WTC11 (cell line): ENCODE results near the gene FEZF1. TPM values are rescaled to one million over a fixed set of nuclear protein-coding genes. Genes with fewer than 3 reads are reported as not detected.

ENCODE experiments used
- ATAC-seq: fragments of 200-7000 bp; cut with Tn5 transposase; 2 replicates; pipeline ENCODE4 v1.10.0; 2021; ENCODE audit warnings: mild to moderate bottlenecking, moderate library complexity
- CTCF ChIA-PET: fragments of 300-600 bp; sonication (Branson Sonifier 250); formaldehyde crosslinking; loops from one replicate; lab custom pipeline; 2021; ENCODE audit warnings: antibody characterized with exemption; lab: Charles Lee
- POLR2A ChIA-PET: fragments of 350-600 bp; sonication (Branson Sonifier 250); formaldehyde crosslinking; loops from one replicate; lab custom pipeline; 2021; ENCODE audit warnings: antibody characterized with exemption; lab: Charles Lee
- DNase-seq: peaks from one replicate; pipeline ENCODE4 v3.0.0; 2021; ENCODE audit warnings: low spot score
- H3K27ac Mint-ChIP-seq: 2 replicates; pipeline ENCODE4 v1.8.0; 2021; ENCODE audit warnings: mixed read lengths
- H3K27me3 Mint-ChIP-seq: 2 replicates; pipeline ENCODE4 v1.8.0; 2021; ENCODE audit warnings: low read depth, mild to moderate bottlenecking, moderate library complexity, mixed read lengths
- H3K36me3 Mint-ChIP-seq: 2 replicates; pipeline ENCODE4 v1.8.0; 2021; ENCODE audit warnings: mixed read lengths
- H3K4me1 Mint-ChIP-seq: 2 replicates; pipeline ENCODE4 v1.8.0; 2022; ENCODE audit warnings: mixed read lengths
- H3K4me3 Mint-ChIP-seq: 2 replicates; pipeline ENCODE4 v1.8.0; 2021; ENCODE audit warnings: mild to moderate bottlenecking, moderate library complexity, mixed read lengths
- H3K9me3 Mint-ChIP-seq: 2 replicates; pipeline ENCODE4 v1.8.0; 2021; ENCODE audit warnings: mixed read lengths
- CREB1 ChIP-seq: sonication (generic); formaldehyde crosslinking; IDR thresholded peaks from 2 replicates; pipeline ENCODE4 v1.8.0; 2023; ENCODE audit warnings: mild to moderate bottlenecking, missing genetic modification reagents
- CREM ChIP-seq: sonication (generic); formaldehyde crosslinking; IDR thresholded peaks from 2 replicates; pipeline ENCODE4 v1.8.1; 2022; ENCODE audit warnings: mild to moderate bottlenecking, missing genetic modification reagents, moderate library complexity
- EMX1 ChIP-seq: fragments of 250-450 bp; sonication (Bioruptor Pico); IDR thresholded peaks from 2 replicates; pipeline ENCODE4 v1.8.0; 2021; ENCODE audit warnings: mild to moderate bottlenecking
- GTF2I ChIP-seq: fragments of 250-450 bp; sonication (Bioruptor Pico); conservative IDR thresholded peaks from 2 replicates; pipeline ENCODE4 v1.4.0; 2021; ENCODE audit warnings: mild to moderate bottlenecking
- JUN ChIP-seq: sonication (generic); formaldehyde crosslinking; IDR thresholded peaks from 2 replicates; pipeline ENCODE4 v1.8.0; 2023; ENCODE audit warnings: mild to moderate bottlenecking, missing genetic modification reagents
- NFYB ChIP-seq: sonication (generic); formaldehyde crosslinking; conservative IDR thresholded peaks from 2 replicates; pipeline ENCODE4 v1.8.0; 2022; ENCODE audit warnings: low read depth, missing genetic modification reagents
- PRRX2 ChIP-seq: fragments of 250-450 bp; sonication (Bioruptor Pico); IDR thresholded peaks from 2 replicates; pipeline ENCODE4 v1.8.0; 2021; ENCODE audit warnings: mild to moderate bottlenecking
- RORB ChIP-seq: fragments of 250-450 bp; sonication (Bioruptor Pico); IDR thresholded peaks from 2 replicates; pipeline ENCODE4 v1.9.0; 2021; ENCODE audit warnings: mild to moderate bottlenecking
- total RNA-seq: library from RNA; stranded (reverse); gene quantifications from 3 replicates; pipeline ENCODE4 v1.2.3, GENCODE V29; 2021
- TF ChIP-seq, protein P1 (sequence below): fragments of 250-450 bp; sonication (Bioruptor Pico); IDR thresholded peaks from 2 replicates; pipeline ENCODE4 v1.8.0; 2021; ENCODE audit warnings: mild to moderate bottlenecking
- TF ChIP-seq, protein P2 (sequence below): sonication (generic); formaldehyde crosslinking; IDR thresholded peaks from 2 replicates; pipeline ENCODE4 v1.8.0; 2022; ENCODE audit warnings: missing genetic modification reagents
- TF ChIP-seq, protein P3 (sequence below): sonication (generic); formaldehyde crosslinking; IDR thresholded peaks from 2 replicates; pipeline ENCODE4 v1.8.1; 2022; ENCODE audit warnings: mild to moderate bottlenecking, moderate library complexity, missing genetic modification reagents
- TF ChIP-seq, protein P4 (sequence below): sonication (generic); formaldehyde crosslinking; IDR thresholded peaks from 2 replicates; pipeline ENCODE4 v1.8.1; 2022; ENCODE audit warnings: missing genetic modification reagents, borderline replicate concordance
- TF ChIP-seq, protein P5 (sequence below): fragments of 200-600 bp; IDR thresholded peaks from 2 replicates; pipeline ENCODE4 v1.8.0; 2022; ENCODE audit warnings: antibody characterized with exemption
- TF ChIP-seq, protein P6 (sequence below): fragments of 250-450 bp; sonication (Bioruptor Pico); IDR thresholded peaks from 2 replicates; pipeline ENCODE4 v2.1.2; 2022; ENCODE audit warnings: mild to moderate bottlenecking, moderate library complexity
- TF ChIP-seq, protein P7 (sequence below): sonication (generic); formaldehyde crosslinking; IDR thresholded peaks from 2 replicates; pipeline ENCODE4 v1.8.1; 2023; ENCODE audit warnings: mild to moderate bottlenecking, missing genetic modification reagents, borderline replicate concordance
- TF ChIP-seq, protein P8 (sequence below): sonication (generic); formaldehyde crosslinking; IDR thresholded peaks from 2 replicates; pipeline ENCODE4 v1.8.1; 2023; ENCODE audit warnings: mild to moderate bottlenecking, missing genetic modification reagents

The FEZF1 gene
- total RNA-seq, 1 experiment from 2014 or later: 20.0 TPM

DNA sequence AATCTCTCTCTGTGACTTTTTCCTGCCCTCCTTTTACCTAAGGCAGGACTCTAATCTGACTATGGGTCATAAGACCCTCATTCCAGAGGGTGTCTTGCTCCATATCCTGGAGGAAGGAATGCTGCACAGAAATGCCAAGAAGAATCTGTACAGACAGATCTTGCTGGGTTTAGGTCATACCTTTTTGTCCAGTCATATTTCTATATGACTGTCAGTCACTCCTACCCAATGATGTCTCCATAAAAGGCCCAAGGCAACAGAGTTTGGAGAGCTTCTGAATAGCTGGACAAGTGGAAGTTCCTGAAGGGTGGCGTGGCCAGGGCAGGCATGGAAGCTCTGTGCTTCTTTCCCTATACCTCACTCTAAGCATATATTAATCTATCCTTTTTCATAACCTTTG, 47.5 kb downstream of the FEZF1 start:
- POLR2A ChIA-PET: no interaction called here
- CTCF ChIA-PET: no interaction called here
- no peaks in the 10 kb centered on the region; the same call in none of the 2 replicates for H3K27me3 Mint-ChIP-seq
- DNase-seq (no peak), ATAC-seq (no peak)
- no peaks in the 10 kb centered on the region for H3K36me3 Mint-ChIP-seq
- TF ChIP-seq, protein P1, sequence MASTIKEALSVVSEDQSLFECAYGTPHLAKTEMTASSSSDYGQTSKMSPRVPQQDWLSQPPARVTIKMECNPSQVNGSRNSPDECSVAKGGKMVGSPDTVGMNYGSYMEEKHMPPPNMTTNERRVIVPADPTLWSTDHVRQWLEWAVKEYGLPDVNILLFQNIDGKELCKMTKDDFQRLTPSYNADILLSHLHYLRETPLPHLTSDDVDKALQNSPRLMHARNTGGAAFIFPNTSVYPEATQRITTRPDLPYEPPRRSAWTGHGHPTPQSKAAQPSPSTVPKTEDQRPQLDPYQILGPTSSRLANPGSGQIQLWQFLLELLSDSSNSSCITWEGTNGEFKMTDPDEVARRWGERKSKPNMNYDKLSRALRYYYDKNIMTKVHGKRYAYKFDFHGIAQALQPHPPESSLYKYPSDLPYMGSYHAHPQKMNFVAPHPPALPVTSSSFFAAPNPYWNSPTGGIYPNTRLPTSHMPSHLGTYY (CRISPR knock-in tag): no peak
- TF ChIP-seq PRRX2 (no peak), CREB1 (CRISPR knock-in tag) (no peak), CREM (CRISPR knock-in tag) (no peak), JUN (CRISPR knock-in tag) (no peak), EMX1 (CRISPR knock-in tag) (no peak), NFYB (CRISPR knock-in tag) (no peak), RORB (CRISPR knock-in tag) (no peak), GTF2I (CRISPR knock-in tag) (no peak)
- TF ChIP-seq, protein P2, sequence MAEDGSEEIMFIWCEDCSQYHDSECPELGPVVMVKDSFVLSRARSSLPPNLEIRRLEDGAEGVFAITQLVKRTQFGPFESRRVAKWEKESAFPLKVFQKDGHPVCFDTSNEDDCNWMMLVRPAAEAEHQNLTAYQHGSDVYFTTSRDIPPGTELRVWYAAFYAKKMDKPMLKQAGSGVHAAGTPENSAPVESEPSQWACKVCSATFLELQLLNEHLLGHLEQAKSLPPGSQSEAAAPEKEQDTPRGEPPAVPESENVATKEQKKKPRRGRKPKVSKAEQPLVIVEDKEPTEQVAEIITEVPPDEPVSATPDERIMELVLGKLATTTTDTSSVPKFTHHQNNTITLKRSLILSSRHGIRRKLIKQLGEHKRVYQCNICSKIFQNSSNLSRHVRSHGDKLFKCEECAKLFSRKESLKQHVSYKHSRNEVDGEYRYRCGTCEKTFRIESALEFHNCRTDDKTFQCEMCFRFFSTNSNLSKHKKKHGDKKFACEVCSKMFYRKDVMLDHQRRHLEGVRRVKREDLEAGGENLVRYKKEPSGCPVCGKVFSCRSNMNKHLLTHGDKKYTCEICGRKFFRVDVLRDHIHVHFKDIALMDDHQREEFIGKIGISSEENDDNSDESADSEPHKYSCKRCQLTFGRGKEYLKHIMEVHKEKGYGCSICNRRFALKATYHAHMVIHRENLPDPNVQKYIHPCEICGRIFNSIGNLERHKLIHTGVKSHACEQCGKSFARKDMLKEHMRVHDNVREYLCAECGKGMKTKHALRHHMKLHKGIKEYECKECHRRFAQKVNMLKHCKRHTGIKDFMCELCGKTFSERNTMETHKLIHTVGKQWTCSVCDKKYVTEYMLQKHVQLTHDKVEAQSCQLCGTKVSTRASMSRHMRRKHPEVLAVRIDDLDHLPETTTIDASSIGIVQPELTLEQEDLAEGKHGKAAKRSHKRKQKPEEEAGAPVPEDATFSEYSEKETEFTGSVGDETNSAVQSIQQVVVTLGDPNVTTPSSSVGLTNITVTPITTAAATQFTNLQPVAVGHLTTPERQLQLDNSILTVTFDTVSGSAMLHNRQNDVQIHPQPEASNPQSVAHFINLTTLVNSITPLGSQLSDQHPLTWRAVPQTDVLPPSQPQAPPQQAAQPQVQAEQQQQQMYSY (CRISPR knock-in tag): no peak
- TF ChIP-seq, protein P3, sequence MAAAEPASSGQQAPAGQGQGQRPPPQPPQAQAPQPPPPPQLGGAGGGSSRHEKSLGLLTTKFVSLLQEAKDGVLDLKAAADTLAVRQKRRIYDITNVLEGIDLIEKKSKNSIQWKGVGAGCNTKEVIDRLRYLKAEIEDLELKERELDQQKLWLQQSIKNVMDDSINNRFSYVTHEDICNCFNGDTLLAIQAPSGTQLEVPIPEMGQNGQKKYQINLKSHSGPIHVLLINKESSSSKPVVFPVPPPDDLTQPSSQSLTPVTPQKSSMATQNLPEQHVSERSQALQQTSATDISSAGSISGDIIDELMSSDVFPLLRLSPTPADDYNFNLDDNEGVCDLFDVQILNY: no peak
- TF ChIP-seq, protein P4, sequence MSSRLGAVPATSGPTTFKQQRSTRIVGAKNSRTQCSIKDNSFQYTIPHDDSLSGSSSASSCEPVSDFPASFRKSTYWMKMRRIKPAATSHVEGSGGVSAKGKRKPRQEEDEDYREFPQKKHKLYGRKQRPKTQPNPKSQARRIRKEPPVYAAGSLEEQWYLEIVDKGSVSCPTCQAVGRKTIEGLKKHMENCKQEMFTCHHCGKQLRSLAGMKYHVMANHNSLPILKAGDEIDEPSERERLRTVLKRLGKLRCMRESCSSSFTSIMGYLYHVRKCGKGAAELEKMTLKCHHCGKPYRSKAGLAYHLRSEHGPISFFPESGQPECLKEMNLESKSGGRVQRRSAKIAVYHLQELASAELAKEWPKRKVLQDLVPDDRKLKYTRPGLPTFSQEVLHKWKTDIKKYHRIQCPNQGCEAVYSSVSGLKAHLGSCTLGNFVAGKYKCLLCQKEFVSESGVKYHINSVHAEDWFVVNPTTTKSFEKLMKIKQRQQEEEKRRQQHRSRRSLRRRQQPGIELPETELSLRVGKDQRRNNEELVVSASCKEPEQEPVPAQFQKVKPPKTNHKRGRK (CRISPR knock-in tag): no peak
- TF ChIP-seq, protein P5, sequence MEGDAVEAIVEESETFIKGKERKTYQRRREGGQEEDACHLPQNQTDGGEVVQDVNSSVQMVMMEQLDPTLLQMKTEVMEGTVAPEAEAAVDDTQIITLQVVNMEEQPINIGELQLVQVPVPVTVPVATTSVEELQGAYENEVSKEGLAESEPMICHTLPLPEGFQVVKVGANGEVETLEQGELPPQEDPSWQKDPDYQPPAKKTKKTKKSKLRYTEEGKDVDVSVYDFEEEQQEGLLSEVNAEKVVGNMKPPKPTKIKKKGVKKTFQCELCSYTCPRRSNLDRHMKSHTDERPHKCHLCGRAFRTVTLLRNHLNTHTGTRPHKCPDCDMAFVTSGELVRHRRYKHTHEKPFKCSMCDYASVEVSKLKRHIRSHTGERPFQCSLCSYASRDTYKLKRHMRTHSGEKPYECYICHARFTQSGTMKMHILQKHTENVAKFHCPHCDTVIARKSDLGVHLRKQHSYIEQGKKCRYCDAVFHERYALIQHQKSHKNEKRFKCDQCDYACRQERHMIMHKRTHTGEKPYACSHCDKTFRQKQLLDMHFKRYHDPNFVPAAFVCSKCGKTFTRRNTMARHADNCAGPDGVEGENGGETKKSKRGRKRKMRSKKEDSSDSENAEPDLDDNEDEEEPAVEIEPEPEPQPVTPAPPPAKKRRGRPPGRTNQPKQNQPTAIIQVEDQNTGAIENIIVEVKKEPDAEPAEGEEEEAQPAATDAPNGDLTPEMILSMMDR: no peak
- TF ChIP-seq, protein P6, sequence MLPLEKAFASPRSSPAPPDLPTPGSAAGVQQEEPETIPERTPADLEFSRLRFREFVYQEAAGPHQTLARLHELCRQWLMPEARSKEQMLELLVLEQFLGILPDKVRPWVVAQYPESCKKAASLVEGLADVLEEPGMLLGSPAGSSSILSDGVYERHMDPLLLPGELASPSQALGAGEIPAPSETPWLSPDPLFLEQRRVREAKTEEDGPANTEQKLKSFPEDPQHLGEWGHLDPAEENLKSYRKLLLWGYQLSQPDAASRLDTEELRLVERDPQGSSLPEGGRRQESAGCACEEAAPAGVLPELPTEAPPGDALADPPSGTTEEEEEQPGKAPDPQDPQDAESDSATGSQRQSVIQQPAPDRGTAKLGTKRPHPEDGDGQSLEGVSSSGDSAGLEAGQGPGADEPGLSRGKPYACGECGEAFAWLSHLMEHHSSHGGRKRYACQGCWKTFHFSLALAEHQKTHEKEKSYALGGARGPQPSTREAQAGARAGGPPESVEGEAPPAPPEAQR (CRISPR knock-in tag): no peak
- TF ChIP-seq, protein P7, sequence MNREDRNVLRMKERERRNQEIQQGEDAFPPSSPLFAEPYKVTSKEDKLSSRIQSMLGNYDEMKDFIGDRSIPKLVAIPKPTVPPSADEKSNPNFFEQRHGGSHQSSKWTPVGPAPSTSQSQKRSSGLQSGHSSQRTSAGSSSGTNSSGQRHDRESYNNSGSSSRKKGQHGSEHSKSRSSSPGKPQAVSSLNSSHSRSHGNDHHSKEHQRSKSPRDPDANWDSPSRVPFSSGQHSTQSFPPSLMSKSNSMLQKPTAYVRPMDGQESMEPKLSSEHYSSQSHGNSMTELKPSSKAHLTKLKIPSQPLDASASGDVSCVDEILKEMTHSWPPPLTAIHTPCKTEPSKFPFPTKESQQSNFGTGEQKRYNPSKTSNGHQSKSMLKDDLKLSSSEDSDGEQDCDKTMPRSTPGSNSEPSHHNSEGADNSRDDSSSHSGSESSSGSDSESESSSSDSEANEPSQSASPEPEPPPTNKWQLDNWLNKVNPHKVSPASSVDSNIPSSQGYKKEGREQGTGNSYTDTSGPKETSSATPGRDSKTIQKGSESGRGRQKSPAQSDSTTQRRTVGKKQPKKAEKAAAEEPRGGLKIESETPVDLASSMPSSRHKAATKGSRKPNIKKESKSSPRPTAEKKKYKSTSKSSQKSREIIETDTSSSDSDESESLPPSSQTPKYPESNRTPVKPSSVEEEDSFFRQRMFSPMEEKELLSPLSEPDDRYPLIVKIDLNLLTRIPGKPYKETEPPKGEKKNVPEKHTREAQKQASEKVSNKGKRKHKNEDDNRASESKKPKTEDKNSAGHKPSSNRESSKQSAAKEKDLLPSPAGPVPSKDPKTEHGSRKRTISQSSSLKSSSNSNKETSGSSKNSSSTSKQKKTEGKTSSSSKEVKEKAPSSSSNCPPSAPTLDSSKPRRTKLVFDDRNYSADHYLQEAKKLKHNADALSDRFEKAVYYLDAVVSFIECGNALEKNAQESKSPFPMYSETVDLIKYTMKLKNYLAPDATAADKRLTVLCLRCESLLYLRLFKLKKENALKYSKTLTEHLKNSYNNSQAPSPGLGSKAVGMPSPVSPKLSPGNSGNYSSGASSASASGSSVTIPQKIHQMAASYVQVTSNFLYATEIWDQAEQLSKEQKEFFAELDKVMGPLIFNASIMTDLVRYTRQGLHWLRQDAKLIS: no peak
- TF ChIP-seq, protein P8, sequence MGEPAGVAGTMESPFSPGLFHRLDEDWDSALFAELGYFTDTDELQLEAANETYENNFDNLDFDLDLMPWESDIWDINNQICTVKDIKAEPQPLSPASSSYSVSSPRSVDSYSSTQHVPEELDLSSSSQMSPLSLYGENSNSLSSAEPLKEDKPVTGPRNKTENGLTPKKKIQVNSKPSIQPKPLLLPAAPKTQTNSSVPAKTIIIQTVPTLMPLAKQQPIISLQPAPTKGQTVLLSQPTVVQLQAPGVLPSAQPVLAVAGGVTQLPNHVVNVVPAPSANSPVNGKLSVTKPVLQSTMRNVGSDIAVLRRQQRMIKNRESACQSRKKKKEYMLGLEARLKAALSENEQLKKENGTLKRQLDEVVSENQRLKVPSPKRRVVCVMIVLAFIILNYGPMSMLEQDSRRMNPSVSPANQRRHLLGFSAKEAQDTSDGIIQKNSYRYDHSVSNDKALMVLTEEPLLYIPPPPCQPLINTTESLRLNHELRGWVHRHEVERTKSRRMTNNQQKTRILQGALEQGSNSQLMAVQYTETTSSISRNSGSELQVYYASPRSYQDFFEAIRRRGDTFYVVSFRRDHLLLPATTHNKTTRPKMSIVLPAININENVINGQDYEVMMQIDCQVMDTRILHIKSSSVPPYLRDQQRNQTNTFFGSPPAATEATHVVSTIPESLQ (CRISPR knock-in tag): no peak
- no peak overlapping the region for H3K4me3 Mint-ChIP-seq
- no peaks in the 10 kb centered on the region for H3K9me3 Mint-ChIP-seq
- H3K4me1 Mint-ChIP-seq: peaks cover 55% of the 10 kb centered on the region
- no peak overlapping the region for H3K27ac Mint-ChIP-seq
